Testis (tissue), 3 donors: Measurements from ENCODE around the gene CALM3. TPM values are rescaled to one million over a fixed set of nuclear protein-coding genes. Genes with fewer than 3 reads are reported as not detected.
A peak's percentile ranks its signal among the peaks of the same experiment; 100 is the strongest.

Experiments used
- DNase-seq: peaks from one replicate; pipeline ENCODE4 v3.0.0-alpha.2; 2019
- H3K27ac ChIP-seq, 2 donors: fragments of 200-600 bp; sonication (generic); one replicate each; pipeline ENCODE4 v1.5.1; 2019
- H3K27me3 ChIP-seq: fragments of 200-600 bp; sonication (generic); one replicate; pipeline ENCODE4 v1.5.1; 2019
- H3K36me3 ChIP-seq: fragments of 200-600 bp; sonication (generic); one replicate; pipeline ENCODE4 v1.5.1; 2017; ENCODE audit warnings: low read depth; ENCODE audit errors: missing control alignments
- H3K4me1 ChIP-seq: fragments of 200-600 bp; sonication (generic); one replicate; pipeline ENCODE4 v1.5.1; 2019
- H3K4me3 ChIP-seq, 2 donors: fragments of 200-600 bp; sonication (generic); one replicate each; pipeline ENCODE4 v1.5.1; 2017 to 2019
- H3K9me3 ChIP-seq: fragments of 200-600 bp; sonication (generic); one replicate; pipeline ENCODE4 v1.5.1; 2017
- POLR2A ChIP-seq: fragments of 450-650 bp; IDR thresholded peaks from one replicate; pipeline ENCODE4 v1.6.1; 2017; ENCODE audit warnings: antibody characterized with exemption, mild to moderate bottlenecking, moderate library complexity
- WGBS, 2 donors: methylation state at CpG; one replicate each; pipeline ENCODE4 v1.1.5; 2018; 5-methylcytosine and 5-hydroxymethylcytosine counted together
- intact Hi-C: fragments of 100-400 bp; cut with DNase I; formaldehyde crosslinking; loops from one replicate; pipeline ENCODE4 v1.15.1; 2023; ENCODE audit warnings: low total_unique reads
- polyA plus RNA-seq: library from polyadenylated mRNA; stranded (reverse); fragments of 350-450 nt; fragmentation: Illumina TruSeq; extraction: RNeasy Lipid Tissue Mini Kit (QIAGEN cat#74804); gene quantifications from one replicate; pipeline ENCODE4 v1.2.3, GENCODE V29; 2014; ENCODE audit warnings: low read depth, low replicate concordance; ENCODE audit not compliant: insufficient read depth
- total RNA-seq, 2 donors: library from RNA; depleted of rRNA; stranded (reverse); fragments of >200 nt; gene quantifications; one replicate each; pipeline ENCODE4 v1.2.3, GENCODE V29; 2016
- TF ChIP-seq, protein P1 (sequence below), 3 experiments: fragments of 450-650 bp in 2 of 3; fragments of 200-600 bp in 1 of 3; sonication (generic) in 1 of 3; IDR thresholded peaks; one replicate each; pipeline ENCODE4 v1.5.1; 2016 to 2019; ENCODE audit warnings: antibody characterized with exemption in 3 of 3, mild to moderate bottlenecking in 2 of 3, moderate library complexity in 1 of 3

CALM3 gene
- total and polyA plus RNA-seq, 3 donors from 2014 or later, result 357 to 889 (median 380) TPM

DNA sequence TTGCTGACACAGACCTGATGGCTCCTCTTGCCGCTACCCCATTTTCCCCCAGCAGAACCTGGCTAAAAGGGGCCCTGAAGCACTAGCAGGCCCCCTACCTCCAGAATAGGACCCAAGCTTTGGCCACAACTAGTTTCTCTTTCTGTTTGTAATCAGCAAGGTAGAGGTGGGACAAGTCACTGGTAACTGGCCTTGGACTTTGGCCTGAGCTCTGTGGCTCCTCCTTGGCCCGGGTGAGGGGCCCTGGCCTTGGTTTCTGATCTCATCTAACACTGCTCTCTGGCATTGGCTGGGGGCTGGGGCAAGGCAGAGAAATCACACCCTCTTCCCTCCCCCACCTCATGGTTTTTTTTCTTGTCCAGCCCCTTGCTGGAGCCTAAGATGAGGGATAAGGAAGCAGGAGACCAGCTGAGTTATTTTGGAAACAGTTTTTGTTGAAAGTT is 2.1 kb downstream of the CALM3 start:
- intact Hi-C loops, result no loop called here
- no peak for TF ChIP-seq POLR2A
- TF ChIP-seq, protein P1, sequence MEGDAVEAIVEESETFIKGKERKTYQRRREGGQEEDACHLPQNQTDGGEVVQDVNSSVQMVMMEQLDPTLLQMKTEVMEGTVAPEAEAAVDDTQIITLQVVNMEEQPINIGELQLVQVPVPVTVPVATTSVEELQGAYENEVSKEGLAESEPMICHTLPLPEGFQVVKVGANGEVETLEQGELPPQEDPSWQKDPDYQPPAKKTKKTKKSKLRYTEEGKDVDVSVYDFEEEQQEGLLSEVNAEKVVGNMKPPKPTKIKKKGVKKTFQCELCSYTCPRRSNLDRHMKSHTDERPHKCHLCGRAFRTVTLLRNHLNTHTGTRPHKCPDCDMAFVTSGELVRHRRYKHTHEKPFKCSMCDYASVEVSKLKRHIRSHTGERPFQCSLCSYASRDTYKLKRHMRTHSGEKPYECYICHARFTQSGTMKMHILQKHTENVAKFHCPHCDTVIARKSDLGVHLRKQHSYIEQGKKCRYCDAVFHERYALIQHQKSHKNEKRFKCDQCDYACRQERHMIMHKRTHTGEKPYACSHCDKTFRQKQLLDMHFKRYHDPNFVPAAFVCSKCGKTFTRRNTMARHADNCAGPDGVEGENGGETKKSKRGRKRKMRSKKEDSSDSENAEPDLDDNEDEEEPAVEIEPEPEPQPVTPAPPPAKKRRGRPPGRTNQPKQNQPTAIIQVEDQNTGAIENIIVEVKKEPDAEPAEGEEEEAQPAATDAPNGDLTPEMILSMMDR (IDR thresholded peaks at IDR 0.05), result no peak
- Histone ChIP-seq H3K4me1 (peaks cover 39% of the 10 kb centered on the region), H3K9me3 (no peaks in the 10 kb centered on the region), H3K27me3 (no peaks in the 10 kb centered on the region), H3K4me3 (no peak overlapping the region), H3K27ac (peak overlapping the region in 1 of 2 donors; percentile 94), H3K36me3 (no peaks in the 10 kb centered on the region)
- 15 to 25% methylated on average over 2 of the region's 2 CpGs for WGBS, 2 donors
- DNase-seq, result peak; percentile 14

DNA sequence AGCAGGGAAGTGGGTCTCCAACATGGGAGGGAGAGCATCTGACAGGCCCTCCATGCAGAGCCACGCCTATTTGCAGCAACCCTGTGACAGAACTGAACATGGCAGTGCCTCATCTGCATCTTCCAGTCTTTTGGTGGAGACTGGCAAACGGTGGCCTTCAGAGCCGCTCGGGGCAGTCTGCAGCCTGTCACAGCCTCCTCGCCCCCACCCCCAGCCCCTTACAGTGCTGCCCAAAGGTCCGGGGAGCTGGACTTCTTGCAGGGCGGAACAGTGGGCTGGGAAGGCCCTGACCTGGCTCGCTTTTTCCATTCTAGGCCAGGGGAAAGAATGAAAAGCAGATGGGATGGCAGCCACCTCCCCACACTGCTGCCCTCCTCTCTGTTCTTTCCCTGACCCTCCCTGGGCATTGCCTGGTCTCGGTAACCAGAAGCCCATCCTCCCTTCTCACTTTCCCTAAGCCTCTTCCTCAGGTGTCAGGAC is 2.7 kb downstream of the CALM3 start:
- intact Hi-C loops, result no loop called here

DNA sequence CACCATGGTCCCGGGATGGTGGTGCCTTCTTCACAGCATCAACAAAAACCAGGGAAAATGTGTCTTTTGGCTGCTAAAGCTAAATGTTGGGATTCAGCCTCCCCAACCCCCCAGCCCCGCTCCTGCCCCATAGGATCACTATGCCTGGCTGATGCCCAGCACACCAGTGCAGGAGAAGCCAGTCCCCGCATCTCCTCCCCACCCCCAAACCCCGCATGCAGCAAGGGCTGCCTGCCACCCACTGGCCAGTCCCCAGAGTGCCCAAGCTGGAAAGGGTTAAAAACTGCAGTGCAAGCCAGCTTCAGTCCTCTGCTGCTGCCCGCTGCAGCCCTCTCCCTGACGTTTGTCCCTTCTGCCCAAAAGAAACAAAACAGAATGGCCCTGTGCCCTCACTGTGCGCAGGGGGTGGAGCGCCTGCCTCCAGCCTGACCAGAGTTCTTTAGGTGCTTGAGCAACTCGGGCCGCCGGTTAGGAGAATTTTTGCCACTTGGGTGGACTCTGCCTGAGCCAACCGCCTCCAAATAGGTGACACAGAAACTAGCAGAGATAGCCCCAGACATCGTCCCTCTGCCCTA is 3.7 kb downstream of the CALM3 start:
- TF ChIP-seq, protein P1 (IDR thresholded peaks at IDR 0.05), result no peak
- TF ChIP-seq POLR2A, result no peak
- Histone ChIP-seq H3K4me3 (no peak overlapping the region), H3K27me3 (no peaks in the 10 kb centered on the region), H3K9me3 (no peaks in the 10 kb centered on the region), H3K4me1 (peaks cover 39% of the 10 kb centered on the region), H3K27ac (no peak overlapping the region), H3K36me3 (no peaks in the 10 kb centered on the region)
- intact Hi-C loops, result no loop called here
- DNase-seq, result peak; percentile 13
- WGBS, 2 donors, result 68 to 70% methylated on average over 11 to 13 of the region's 13 CpGs

More for the DNA sequence above, 2.7 kb downstream of the CALM3 start:
- DNase-seq, result peak; percentile 13
- Histone ChIP-seq H3K36me3 (no peaks in the 10 kb centered on the region), H3K27me3 (no peaks in the 10 kb centered on the region), H3K4me3 (no peak overlapping the region), H3K9me3 (no peaks in the 10 kb centered on the region), H3K27ac (no peak overlapping the region), H3K4me1 (peaks cover 39% of the 10 kb centered on the region)
- 45 to 46% methylated on average over 3 to 9 of the region's 9 CpGs for WGBS, 2 donors
- no peak for TF ChIP-seq POLR2A
- TF ChIP-seq, protein P1 (IDR thresholded peaks at IDR 0.05), result no peak

DNA sequence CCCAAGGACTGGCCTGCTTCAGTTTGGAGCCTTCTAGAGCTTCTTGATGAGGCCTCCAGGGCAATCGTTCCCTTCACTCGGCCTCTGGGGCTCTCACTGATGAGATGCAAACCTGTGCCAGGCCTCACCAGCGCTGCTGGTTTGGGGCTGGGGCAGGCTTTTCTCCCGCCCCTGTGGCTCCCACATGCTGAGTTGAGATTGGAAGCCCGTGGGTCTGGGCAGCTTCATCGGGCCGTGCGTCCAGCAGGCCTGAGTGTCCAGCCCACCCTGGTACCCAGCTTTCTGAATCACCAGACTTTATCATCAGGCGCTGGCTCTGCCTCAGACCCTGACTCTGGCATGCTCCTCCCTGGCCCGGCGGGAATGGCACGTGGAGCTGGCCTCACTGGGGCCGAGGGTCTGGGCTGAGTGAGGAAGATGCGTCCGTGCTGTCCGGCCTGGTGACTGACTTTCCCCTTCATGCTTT is 4.3 kb downstream of the CALM3 start:
- Histone ChIP-seq H3K27ac (no peak overlapping the region), H3K4me1 (peaks cover 35% of the 10 kb centered on the region), H3K36me3 (no peaks in the 10 kb centered on the region), H3K27me3 (no peaks in the 10 kb centered on the region), H3K4me3 (no peak overlapping the region), H3K9me3 (no peaks in the 10 kb centered on the region)
- TF ChIP-seq POLR2A, result no peak
- TF ChIP-seq, protein P1 (IDR thresholded peaks at IDR 0.05), result no peak
- 74% methylated on average over 3 to 16 of the region's 16 CpGs for WGBS, 2 donors
- intact Hi-C loops, result no loop called here
- DNase-seq, result peak; percentile 11

DNA sequence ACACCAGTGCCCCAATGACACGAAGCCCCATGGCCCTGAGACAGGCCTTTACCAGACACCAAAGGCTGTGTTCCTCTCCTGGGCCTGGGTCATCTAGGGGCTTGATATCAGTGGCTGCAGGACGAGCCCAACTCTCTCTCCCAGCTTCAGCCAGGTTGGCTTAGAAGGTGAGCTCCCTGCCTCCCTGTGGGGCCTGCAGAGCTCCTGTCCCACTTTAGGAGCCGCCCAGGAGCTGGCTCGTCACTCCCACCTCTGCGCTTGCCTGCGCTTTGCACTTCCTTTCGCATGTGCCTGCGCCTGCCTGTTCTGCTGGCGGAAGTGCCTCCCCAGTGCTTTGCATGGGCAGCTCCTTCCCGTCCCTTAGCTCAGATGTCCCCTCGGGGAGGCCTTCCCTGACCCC is 4.9 kb downstream of the CALM3 start:
- TF ChIP-seq, protein P1 (IDR thresholded peaks at IDR 0.05), result no peak
- TF ChIP-seq POLR2A, result no peak
- Histone ChIP-seq H3K36me3 (no peaks in the 10 kb centered on the region), H3K27ac (no peak overlapping the region), H3K4me3 (no peak overlapping the region), H3K27me3 (no peaks in the 10 kb centered on the region), H3K9me3 (no peaks in the 10 kb centered on the region), H3K4me1 (peaks cover 35% of the 10 kb centered on the region)
- no peak for DNase-seq
- WGBS, 2 donors, result 89 to 90% methylated on average over 10 to 11 of the region's 11 CpGs
- intact Hi-C loops, result no loop called here
